ENCODE measurements around the gene RAB3IL1. TPM values are rescaled to one million over a fixed set of nuclear protein-coding genes. Genes with fewer than 3 reads are reported as not detected.

The RAB3IL1 gene
- total RNA-seq, 1 experiment from 2014 or later = 7.9 TPM

DNA sequence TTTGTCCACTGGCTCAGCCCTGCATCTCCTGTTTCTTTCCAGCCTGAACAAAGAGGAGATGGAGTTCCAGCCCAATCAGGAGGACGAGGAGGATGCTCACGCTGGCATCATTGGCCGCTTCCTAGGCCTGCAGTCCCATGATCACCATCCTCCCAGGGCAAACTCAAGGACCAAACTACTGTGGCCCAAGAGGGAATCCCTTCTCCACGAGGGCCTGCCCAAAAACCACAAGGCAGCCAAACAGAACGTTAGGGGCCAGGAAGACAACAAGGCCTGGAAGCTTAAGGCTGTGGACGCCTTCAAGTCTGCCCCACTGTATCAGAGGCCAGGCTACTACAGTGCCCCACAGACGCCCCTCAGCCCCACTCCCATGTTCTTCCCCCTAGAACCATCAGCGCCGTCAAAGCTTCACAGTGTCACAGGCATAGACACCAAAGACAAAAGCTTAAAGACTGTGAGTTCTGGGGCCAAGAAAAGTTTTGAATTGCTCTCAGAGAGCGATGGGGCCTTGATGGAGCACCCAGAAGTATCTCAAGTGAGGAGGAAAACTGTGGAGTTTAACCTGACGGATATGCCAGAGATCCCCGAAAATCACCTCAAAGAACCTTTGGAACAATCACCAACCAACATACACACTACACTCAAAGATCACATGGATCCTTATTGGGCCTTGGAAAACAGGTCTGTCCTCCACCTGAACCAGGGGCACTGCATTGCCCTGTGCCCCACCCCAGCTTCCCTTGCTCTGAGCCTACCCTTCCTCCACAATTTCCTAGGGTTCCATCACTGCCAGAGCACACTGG is 45.0 kb upstream of the RAB3IL1 start:
- ATAC-seq (peak; percentile 14), DNase-seq (no peak)
- no peaks in the 10 kb centered on the region for H3F3A ChIP-seq (ENCODE audit: low read length, unreplicated experiment)
- H3K4me2 ChIP-seq (ENCODE audit: low read length) = no peak overlapping the region
- H3K4me1 ChIP-seq (ENCODE audit: insufficient read depth, low read length) = peaks cover 18% of the 10 kb centered on the region
- peaks cover 33% of the 10 kb centered on the region for H4K20me1 ChIP-seq (ENCODE audit: low read length)
- intact Hi-C loops (cut with micrococcal nuclease) = loop anchor here (1.0 to 5.0 kb wide), 2 partner anchors 65 to 92 kb away; no protein-coding TSS in a partner anchor
- peaks cover 31% of the 10 kb centered on the region for H3K79me2 ChIP-seq (ENCODE audit: low read length)
- TF ChIP-seq EZH2 (IDR thresholded peaks at IDR 0.05; ENCODE audit: low read length, unreplicated experiment) = no peak
- TF ChIP-seq EZH2phosphoT487 (IDR thresholded peaks at IDR 0.05; ENCODE audit: borderline replicate concordance, low read length) = no peak
- TF ChIP-seq, protein P1, sequence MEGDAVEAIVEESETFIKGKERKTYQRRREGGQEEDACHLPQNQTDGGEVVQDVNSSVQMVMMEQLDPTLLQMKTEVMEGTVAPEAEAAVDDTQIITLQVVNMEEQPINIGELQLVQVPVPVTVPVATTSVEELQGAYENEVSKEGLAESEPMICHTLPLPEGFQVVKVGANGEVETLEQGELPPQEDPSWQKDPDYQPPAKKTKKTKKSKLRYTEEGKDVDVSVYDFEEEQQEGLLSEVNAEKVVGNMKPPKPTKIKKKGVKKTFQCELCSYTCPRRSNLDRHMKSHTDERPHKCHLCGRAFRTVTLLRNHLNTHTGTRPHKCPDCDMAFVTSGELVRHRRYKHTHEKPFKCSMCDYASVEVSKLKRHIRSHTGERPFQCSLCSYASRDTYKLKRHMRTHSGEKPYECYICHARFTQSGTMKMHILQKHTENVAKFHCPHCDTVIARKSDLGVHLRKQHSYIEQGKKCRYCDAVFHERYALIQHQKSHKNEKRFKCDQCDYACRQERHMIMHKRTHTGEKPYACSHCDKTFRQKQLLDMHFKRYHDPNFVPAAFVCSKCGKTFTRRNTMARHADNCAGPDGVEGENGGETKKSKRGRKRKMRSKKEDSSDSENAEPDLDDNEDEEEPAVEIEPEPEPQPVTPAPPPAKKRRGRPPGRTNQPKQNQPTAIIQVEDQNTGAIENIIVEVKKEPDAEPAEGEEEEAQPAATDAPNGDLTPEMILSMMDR (conservative IDR thresholded peaks at IDR 0.05; ENCODE audit: low read depth, low read length) = no peak
- H3K9me3 ChIP-seq (ENCODE audit: low read length) = no peaks in the 10 kb centered on the region
- H3K9me2 ChIP-seq (replicated peaks; ENCODE audit: low read length) = no peaks in the 10 kb centered on the region
- H2AFZ ChIP-seq (ENCODE audit: low read length) = no peak overlapping the region
- no peak overlapping the region for H3K4me3 ChIP-seq (ENCODE audit: low read length)
- ChIA-PET CTCF (interaction anchor here (0.6 kb wide), 1 partner anchor 691 kb away, joined by 3 read pairs; the partner anchor contains the start of gene INTS5), POLR2A (ENCODE audit: unreplicated experiment) (interaction anchor here (0.5 kb wide), 2 partner anchors 66 to 91 kb away, joined by 3 to 11 read pairs; no protein-coding TSS in a partner anchor)
- H3K27me3 ChIP-seq (ENCODE audit: low read length) = no peaks in the 10 kb centered on the region
- BruUV-seq (replicated peaks) = no TSS peak
- peaks cover 32% of the 10 kb centered on the region for H3K36me3 ChIP-seq (ENCODE audit: low read depth, low read length)
- H3K27ac ChIP-seq (ENCODE audit: low read length) = peak overlapping the region; percentile 88
- H3K9ac ChIP-seq (ENCODE audit: low read length) = no peak overlapping the region

DNA sequence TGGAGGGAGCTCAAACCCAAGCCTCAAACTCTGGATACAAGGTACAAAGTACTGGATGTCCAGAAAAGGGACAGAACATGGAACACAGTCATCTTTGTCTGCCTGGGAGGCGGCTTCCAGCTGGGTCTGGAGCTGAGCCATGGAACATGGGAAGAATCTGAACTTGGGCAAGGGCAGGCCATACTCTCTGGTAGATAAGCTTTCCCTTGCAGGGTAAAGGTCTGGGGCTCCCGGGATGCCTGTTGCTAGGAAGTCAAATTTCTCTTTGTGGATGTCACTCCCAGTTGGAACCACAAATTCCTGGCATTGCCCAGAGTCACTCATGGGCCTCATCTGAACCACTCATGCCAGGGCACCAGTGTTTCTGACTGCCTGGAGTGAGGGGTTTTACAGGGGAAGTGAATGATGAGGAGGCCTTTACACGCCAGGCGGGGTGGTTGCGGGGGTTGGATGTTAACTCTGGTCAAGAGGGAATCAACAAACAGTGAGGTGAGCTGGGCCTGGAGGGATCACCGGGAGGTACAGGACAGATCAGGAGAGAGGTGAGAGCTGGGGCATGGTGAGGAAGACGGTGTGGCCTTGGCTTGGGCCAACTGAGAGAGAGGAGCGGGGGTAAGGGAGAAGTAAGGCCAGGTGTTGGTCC is 44.3 kb upstream of the RAB3IL1 start:
- H3K4me1 ChIP-seq (ENCODE audit: insufficient read depth, low read length) = peaks cover 18% of the 10 kb centered on the region
- ATAC-seq = peak; percentile 1; the same call in 1 of the 2 replicates
- BruUV-seq (replicated peaks) = no TSS peak
- H3K36me3 ChIP-seq (ENCODE audit: low read depth, low read length) = peaks cover 28% of the 10 kb centered on the region
- CTCF ChIA-PET = interaction anchor here (0.9 kb wide), 1 partner anchor 120 kb away, joined by 4 read pairs; no protein-coding TSS in a partner anchor
- TF ChIP-seq, protein P1 (conservative IDR thresholded peaks at IDR 0.05; ENCODE audit: low read depth, low read length) = no peak
- TF ChIP-seq EZH2 (IDR thresholded peaks at IDR 0.05; ENCODE audit: low read length, unreplicated experiment) = no peak
- TF ChIP-seq EZH2phosphoT487 (IDR thresholded peaks at IDR 0.05; ENCODE audit: borderline replicate concordance, low read length) = no peak
- no peaks in the 10 kb centered on the region for H3K9me3 ChIP-seq (ENCODE audit: low read length)
- H3F3A ChIP-seq (ENCODE audit: low read length, unreplicated experiment) = no peaks in the 10 kb centered on the region
- intact Hi-C loops (cut with micrococcal nuclease) = loop anchor here (5.0 kb wide), 1 partner anchor 64 kb away; no protein-coding TSS in a partner anchor
- no peak overlapping the region for H3K27ac ChIP-seq (ENCODE audit: low read length)
- no peaks in the 10 kb centered on the region for H3K27me3 ChIP-seq (ENCODE audit: low read length)
- no peak overlapping the region for H2AFZ ChIP-seq (ENCODE audit: low read length)
- no peak overlapping the region for H3K4me2 ChIP-seq (ENCODE audit: low read length)
- POLR2A ChIA-PET (ENCODE audit: unreplicated experiment) = interaction anchor here (0.5 kb wide), 2 partner anchors 24 to 67 kb away, joined by 3 to 11 read pairs; no protein-coding TSS in a partner anchor
- no peak overlapping the region for H3K9ac ChIP-seq (ENCODE audit: low read length)
- peaks cover 24% of the 10 kb centered on the region for H3K79me2 ChIP-seq (ENCODE audit: low read length)
- no peak overlapping the region for H3K4me3 ChIP-seq (ENCODE audit: low read length)
- peak; percentile 35 for DNase-seq
- H4K20me1 ChIP-seq (ENCODE audit: low read length) = peaks cover 29% of the 10 kb centered on the region
- H3K9me2 ChIP-seq (replicated peaks; ENCODE audit: low read length) = no peaks in the 10 kb centered on the region
